Hepatocyte (in vitro differentiated cells): ENCODE data around the gene ZNF195.
"Not testable (repeated sequence)": the region's sequence is repeated elsewhere in the genome, so short reads cannot be mapped to it uniquely, and the experiment has no call there.

Experiments used
- EZH2 ChIP-seq: fragments of 200-600 bp; sonication (generic); IDR thresholded peaks from 2 replicates; pipeline ENCODE4 v1.6.1; 2016; ENCODE audit warnings: antibody characterized with exemption, mild to moderate bottlenecking, borderline replicate concordance
- EZH2phosphoT487 ChIP-seq: fragments of 200-600 bp; sonication (generic); IDR thresholded peaks from one replicate; pipeline ENCODE4 v1.6.1; 2018; ENCODE audit warnings: antibody characterized with exemption, mild to moderate bottlenecking, low read depth, moderate library complexity; ENCODE audit not compliant: unreplicated experiment, severe bottlenecking
- TF ChIP-seq, protein P1 (sequence below): fragments of 200-600 bp; sonication (generic); IDR thresholded peaks from 2 replicates; pipeline ENCODE4 v1.5.1; 2016; ENCODE audit warnings: antibody characterized with exemption, mild to moderate bottlenecking; ENCODE audit not compliant: poor library complexity

DNA sequence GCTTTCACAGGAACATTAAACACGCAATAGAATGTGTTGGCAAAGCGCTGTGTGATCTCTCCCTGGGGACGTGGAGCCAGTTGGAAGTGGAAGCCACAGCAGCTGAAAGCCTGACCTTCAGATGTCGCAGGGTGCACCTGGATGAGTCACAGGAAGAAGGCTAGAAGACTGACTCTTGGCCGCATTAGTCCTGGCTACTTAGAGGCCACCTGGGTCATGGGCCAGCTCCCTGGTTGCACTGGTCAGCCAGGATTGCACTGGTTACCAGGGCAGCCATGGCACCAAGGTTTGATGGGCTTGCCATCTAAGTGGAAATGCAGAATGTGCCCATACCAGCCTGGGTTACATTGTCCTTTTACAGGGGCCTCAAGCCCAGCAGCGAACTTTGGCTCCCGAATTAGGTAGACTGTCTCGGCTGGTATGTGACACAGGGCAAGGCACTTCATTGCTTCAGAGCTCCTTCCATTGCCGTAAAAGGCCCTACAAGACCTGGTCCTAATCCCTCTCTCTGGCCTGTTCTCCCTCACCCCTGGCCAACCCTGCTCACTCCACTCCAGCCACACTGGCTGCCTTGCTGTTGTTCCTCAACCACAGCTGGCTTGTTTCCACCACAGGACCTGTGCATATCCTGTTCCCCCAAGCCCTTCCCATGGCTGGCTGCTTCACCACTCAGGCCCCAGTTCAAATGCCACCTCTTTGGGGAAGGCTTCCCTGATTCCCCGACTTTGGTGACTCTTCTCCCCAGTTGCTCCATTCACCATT lies 41.5 kb upstream of the ZNF195 start:
- TF ChIP-seq, protein P1, sequence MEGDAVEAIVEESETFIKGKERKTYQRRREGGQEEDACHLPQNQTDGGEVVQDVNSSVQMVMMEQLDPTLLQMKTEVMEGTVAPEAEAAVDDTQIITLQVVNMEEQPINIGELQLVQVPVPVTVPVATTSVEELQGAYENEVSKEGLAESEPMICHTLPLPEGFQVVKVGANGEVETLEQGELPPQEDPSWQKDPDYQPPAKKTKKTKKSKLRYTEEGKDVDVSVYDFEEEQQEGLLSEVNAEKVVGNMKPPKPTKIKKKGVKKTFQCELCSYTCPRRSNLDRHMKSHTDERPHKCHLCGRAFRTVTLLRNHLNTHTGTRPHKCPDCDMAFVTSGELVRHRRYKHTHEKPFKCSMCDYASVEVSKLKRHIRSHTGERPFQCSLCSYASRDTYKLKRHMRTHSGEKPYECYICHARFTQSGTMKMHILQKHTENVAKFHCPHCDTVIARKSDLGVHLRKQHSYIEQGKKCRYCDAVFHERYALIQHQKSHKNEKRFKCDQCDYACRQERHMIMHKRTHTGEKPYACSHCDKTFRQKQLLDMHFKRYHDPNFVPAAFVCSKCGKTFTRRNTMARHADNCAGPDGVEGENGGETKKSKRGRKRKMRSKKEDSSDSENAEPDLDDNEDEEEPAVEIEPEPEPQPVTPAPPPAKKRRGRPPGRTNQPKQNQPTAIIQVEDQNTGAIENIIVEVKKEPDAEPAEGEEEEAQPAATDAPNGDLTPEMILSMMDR, result not testable (repeated sequence)
- TF ChIP-seq EZH2phosphoT487, EZH2: not testable (repeated sequence)
